ENCODE data around the gene CALML5.

The CALML5 gene

DNA sequence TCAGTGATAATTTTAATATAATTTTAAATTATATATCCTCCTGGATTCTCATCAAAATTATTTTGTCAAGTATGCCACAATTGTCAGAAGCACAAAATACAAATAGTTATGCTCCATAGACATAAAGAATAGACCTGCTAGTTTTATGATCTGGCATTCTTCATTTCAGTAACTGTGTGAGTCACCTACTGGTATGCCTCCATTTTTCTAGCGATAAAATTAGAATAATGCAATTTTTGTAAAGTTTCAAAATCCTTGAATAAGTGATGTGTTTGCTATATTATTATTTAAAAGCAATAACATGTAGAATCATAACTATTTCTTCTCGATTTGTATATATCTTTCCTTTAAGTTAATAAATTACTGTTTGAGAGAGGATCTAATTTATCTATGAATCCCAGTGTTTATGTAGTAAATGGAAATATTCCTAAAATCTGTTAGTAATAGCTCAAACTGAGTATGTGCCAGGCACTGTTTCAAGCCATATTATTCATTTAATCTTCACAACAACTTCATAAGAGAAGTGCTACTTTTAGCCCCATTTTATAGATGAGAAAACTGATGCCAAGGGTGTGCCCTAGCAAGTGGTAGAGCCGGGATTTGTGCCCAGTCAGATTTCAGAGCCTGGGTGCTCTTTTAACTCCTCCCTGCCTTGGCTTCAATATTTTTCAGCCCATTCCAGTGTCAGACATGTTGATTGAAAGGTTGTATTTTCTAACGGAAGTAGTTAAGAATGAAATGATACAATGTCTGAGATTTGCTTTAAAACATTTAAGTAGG, 48.6 kb downstream of the CALML5 start:
- Histone ChIP-seq H3K36me3 (ENCODE audit: insufficient read depth, low read length) (peaks cover 43% of the 10 kb centered on the region), H3K9ac (ENCODE audit: low read depth, low read length) (no peak overlapping the region), H3K27ac (ENCODE audit: low read depth, low read length) (no peak overlapping the region)

DNA sequence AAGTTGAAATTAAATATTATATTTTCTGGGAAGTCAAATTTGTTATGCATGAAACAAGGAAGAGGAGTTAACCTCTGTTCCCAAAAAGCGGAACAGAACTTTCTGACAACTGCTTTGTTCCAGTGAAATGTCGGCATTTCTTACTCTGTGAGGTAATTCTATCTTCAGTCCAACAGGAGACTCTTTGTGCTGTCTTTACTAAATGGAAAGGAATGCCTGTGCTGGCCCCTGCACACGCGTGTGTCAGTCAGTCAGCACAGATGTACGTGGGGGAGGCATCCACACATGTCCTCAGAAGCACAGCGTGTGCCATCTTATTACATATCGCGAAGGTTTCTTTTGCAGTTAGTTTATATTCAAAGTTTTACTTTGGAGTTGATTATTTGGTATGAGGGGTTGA, 49.5 kb downstream of the CALML5 start:
- H3K9ac ChIP-seq (ENCODE audit: low read depth, low read length): peak overlapping the region; percentile 7; the same call in 1 of the 2 replicates
- peak overlapping the region; percentile 68; the same call in 1 of the 2 replicates for H3K4me3 ChIP-seq (ENCODE audit: low read length)
- H3K36me3 ChIP-seq (ENCODE audit: insufficient read depth, low read length): peaks cover 34% of the 10 kb centered on the region
- H3K27ac ChIP-seq (ENCODE audit: low read depth, low read length): no peak overlapping the region
- H3K9me3 ChIP-seq (ENCODE audit: insufficient read depth, low read depth, low read length): no peaks in the 10 kb centered on the region
- no peaks in the 10 kb centered on the region for H3K27me3 ChIP-seq (ENCODE audit: insufficient read depth, low read length)
- 87% methylated on average over 8 of the region's 8 CpGs for WGBS
- H3K4me1 ChIP-seq (ENCODE audit: insufficient read depth, low read length): peaks cover 39% of the 10 kb centered on the region

More for the DNA sequence above, 48.6 kb downstream of the CALML5 start:
- 86% methylated on average over 2 of the region's 4 CpGs for WGBS
- H3K4me3 ChIP-seq (ENCODE audit: low read length): no peak overlapping the region
- peaks cover 38% of the 10 kb centered on the region for H3K4me1 ChIP-seq (ENCODE audit: insufficient read depth, low read length)
- no peaks in the 10 kb centered on the region for H3K9me3 ChIP-seq (ENCODE audit: insufficient read depth, low read depth, low read length)
- no peaks in the 10 kb centered on the region for H3K27me3 ChIP-seq (ENCODE audit: insufficient read depth, low read length)

DNA sequence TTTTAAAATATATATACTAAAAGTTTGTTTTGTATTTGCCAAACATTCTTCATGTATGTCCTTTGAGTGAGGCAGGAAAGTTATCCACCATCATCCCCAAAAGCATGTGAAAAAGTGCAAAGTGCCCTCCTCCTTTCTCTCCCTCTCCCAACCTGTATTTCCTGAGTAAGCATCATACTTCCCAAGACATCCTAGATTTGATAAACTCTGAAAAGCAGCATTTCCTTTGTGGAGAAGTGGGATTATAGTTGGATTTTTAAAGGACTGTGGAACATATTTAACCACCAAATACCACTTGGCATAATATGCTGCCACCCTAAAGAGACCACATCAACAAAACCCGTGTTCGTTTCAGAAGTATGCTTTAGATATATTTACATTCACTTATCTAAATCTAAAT, 50.1 kb downstream of the CALML5 start:
- Histone ChIP-seq H3K4me1 (ENCODE audit: insufficient read depth, low read length) (peaks cover 39% of the 10 kb centered on the region), H3K27me3 (ENCODE audit: insufficient read depth, low read length) (no peaks in the 10 kb centered on the region), H3K27ac (ENCODE audit: low read depth, low read length) (no peak overlapping the region), H3K4me3 (ENCODE audit: low read length) (peak overlapping the region; percentile 68), H3K9ac (ENCODE audit: low read depth, low read length) (peak overlapping the region; percentile 7; the same call in 1 of the 2 replicates), H3K9me3 (ENCODE audit: insufficient read depth, low read depth, low read length) (no peaks in the 10 kb centered on the region), H3K36me3 (ENCODE audit: insufficient read depth, low read length) (peaks cover 28% of the 10 kb centered on the region)
- 100% methylated on average over 2 of the region's 2 CpGs for WGBS
